ENCODE measurements around the gene SIRPG.

GRCh38 chr20:1656844-1657243 is 735 bp downstream of the SIRPG start:
- TF ChIP-seq POLR2A (IDR thresholded peaks at IDR 0.05) (no peak), CTCF (IDR thresholded peaks at IDR 0.05) (no peak), POLR2AphosphoS5 (IDR thresholded peaks at IDR 0.05) (no peak), EP300 (IDR thresholded peaks at IDR 0.05) (no peak)

All from stomach (tissue), 4 donors.